Stimulated activated CD4-positive, alpha-beta T cell treated with anti-CD3 and anti-CD28 coated beads, Interleukin-4, amount 100 ng/mL, for 4 hours (primary cell): ENCODE measurements around the gene SFTPB.

Source experiments
- DNase-seq, 2 experiments: peaks; one replicate each; pipeline ENCODE4 v3.0.0-alpha.2; 2020

The SFTPB gene

GRCh38 chr2:85702172-85702571 lies 34.2 kb upstream of the SFTPB start:
- DNase-seq: no peak

DNA sequence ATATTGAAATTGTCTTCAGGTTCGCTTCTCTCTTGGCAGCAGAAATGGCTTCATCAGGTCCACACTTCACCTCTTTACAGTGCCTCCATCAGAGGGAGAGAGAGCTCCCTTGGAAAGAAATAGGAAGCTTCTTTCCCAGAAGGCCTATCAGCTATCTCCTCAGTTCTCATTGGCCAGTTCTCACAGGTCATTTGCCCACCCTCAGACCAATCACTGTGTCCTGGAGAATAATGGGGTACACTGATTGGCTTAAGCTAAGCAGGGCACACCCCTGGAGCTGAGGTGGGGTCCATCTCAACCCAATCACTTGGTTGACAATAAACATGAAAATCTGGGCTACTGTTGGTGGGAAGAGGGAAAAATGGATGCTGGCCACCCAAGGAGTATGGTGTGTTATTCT lies 31.3 kb upstream of the SFTPB start:
- no peak for DNase-seq

DNA sequence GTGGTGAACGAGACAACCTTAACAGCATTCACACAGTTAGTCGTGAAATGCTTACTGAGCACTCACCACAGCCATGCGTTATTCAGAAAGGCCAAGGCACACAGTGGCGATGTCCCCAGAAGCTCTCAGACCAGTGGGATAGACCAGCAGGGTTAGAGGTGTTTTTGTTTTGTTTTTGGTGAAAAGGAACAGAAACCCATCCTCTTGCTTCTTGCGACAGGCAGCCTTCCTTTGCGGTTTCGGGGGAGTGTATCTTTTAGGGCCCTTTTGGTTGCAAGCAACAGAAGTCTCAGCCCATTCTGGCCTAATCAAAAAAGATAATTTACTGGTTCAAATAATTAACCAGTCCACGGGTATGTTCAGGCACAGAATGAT lies 30.9 kb upstream of the SFTPB start:
- DNase-seq: no peak

DNA sequence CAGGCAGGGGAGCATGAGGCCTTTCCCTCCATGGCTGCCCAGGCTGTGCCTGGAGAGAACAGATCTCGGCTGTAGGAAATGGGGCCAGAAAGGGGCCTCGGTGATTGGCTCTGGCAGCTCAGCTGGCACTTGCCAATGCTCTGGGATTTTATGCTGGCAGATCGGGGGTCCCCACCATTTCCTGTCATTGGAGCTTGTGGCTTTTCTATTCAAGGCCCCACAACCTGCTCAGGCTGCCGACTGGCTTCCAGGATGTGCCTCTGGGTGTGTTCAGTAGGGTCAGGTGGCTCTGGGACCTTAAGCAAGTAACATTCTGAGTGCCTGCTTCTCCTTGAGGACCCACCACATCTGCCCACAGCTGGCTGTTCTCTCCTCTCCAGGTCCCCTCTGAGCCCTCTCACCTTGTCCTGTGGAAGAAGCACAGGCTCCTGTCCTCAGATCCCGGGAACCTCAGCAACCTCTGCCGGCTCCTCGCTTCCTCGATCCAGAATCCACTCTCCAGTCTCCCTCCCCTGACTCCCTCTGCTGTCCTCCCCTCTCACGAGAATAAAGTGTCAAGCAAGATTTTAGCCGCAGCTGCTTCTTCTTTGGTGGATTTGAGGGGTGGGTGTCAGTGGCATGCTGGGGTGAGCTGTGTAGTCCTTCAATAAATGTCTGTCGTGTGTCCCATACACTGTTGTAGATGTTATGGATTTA lies 30.3 kb upstream of the SFTPB start:
- DNase-seq: no peak

- DNase-seq: no peak
Measured at GRCh38 chr2:85697716-85698115, 29.7 kb upstream of the SFTPB start.

DNA sequence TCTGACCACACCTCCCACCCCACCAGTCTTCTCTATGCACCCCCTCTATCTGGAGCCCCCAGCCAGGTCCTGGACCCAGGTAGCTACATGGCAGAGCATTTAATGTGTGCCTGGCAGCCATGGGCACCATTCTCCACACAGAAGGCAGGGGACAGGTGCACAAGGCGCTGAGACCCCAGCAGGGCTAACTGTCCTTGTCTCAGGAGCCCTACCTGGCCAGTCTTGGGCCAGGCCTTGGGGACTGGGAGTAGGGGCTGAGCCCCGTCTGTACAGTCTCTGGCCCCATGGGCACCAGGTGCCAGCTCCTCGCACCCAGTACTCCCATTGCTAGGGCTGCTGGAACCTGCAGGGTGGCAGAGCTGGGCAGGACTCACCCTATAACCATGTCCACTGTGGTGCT lies 29.1 kb upstream of the SFTPB start:
- no peak for DNase-seq

DNA sequence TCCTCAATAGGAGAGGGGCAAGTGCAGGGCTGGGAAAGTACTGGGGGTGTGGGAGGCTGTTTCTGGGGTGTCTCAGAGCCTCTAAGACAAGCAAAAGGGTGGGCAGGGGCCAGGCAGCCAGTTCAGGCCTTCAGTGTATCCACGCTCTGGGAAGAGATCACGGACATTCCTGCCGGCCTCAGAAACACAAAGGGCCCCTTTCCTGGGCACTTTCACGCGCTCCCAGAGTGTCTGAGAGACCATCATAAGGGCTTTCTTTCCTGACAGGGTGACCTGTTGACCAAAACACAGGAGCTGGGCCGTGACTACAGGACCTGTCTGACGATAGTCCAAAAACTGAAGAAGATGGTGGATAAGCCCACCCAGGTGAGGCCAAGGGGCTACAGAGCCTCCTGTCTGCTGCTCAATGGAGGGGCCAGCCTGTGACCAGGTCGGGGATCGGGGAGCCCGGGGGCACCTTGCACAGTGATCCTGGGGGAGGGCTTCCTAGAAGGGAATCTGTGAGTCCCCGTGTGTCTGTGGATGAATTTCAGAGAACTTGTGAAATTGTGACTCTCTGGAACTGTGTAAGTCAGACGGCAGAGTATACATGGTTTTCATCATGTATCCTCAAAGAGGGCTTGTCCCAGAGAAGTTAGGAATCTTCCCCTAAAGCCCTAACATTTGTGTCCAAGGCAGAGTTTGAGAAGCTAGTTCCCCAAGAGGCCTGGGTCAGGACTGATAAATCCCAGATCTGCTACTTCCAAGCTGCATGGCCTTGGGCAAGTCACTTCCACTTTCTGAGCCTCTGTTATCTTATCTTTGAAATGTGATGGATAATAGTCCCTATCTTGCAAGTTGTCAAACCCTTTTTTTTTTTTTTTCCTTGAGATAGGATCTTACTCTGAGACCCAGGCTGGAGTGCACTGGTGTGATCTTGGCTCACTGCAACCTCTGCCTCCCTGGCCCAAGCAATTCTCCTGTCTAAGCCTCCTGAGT lies 28.0 kb upstream of the SFTPB start:
- no peak for DNase-seq

- DNase-seq: no peak
Measured at GRCh38 chr2:85695121-85695520, 27.1 kb upstream of the SFTPB start.

GRCh38 chr2:85694052-85695025 lies 26.3 kb upstream of the SFTPB start, which contains the start of gene GNLY:
GNLY (plus strand) TSS chr2:85694358; CDS start chr2:85694419, 61 bp downstream.
- no peak for DNase-seq

GRCh38 chr2:85692039-85692645 lies 24.1 kb upstream of the SFTPB start:
- DNase-seq: no peak

GRCh38 chr2:85690932-85691331 lies 22.9 kb upstream of the SFTPB start:
- DNase-seq: no peak

- DNase-seq: no peak
Measured at GRCh38 chr2:85684806-85685205, 16.8 kb upstream of the SFTPB start.

- DNase-seq: no peak
Measured at GRCh38 chr2:85684380-85684779, 16.4 kb upstream of the SFTPB start.

DNA sequence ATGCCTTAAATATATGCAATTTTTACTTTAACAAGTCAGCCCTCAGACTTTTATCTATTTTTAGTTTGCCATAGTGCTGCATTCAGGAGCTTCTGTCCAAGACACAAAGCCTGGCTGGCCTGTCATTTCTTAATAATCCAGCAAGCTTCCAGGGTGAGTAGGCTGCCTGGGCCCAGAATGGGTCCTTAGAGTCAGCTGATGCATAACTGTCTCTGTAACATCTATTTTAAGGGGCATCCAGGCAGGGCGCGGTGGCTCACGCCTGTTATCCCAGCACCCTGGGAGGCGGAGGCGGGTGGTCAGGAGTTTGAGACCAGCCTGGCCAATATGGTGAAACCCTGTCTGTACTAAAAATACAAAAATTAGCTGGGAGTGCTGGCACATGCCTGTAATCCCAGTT lies 14.4 kb upstream of the SFTPB start:
- no peak for DNase-seq

GRCh38 chr2:85681776-85682175 lies 13.8 kb upstream of the SFTPB start:
- DNase-seq: no peak

DNA sequence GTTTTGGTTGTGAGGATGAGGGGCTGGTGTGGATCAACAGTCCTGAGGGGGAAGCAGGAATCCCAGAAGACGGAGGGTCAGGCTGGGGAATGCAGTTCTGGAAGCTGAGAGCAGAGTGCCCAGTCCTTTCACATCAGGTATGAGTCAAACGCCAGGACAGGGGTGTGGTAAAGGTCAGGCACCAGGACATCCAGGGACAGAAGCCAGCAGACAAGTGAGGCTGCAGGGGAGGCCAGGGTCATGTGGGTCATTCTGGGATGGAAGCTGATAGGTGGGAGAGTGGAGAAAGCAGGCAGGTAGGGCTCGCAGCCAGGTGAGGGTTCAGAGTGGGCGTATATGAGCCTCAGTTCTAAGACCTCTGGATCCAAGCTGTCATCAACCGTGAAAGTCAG lies 13.4 kb upstream of the SFTPB start:
- DNase-seq: no peak

GRCh38 chr2:85680707-85681371 lies 12.8 kb upstream of the SFTPB start:
- DNase-seq: no peak

DNA sequence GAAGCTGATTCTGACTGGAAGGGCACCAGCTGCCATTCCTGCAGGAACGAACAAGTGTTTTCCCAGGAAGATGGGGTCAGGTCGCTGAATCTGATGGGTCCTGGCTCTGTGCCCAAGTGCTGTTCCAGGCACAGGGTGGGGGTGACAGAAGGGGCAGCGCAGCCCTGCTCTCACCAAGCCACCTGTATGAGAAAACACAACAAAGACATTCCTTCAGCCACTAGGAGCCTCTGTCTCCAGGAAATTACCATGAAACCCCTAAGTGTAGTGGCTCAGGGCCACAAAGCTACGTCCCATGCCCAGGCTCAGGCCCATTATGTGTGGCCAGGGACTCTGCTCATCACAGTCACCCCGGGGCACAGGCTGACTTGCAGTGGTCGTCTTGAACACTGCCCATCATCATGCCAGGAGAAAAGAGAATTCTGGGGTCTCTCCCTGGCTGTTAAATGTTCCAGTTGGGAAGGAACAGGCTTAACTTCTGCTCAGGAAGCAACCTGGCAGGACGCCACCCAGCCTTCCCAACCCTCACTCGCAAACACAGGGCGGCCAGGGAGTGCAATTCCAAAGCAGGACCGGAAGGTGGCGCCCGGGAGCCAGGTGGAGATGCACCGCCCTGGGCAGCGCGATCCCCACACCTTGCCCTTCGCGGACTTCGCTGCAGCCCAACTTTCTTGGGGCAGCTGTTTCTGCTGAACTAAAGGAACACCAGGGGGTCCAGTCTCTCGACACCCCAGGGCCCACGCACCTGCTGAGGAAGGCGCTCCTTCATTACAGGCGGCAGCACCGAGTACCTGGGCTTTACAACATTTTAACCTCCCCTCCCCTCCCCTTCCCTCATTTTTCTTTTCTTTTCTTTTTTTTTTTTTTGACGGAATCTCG lies 11.0 kb upstream of the SFTPB start:
- DNase-seq: peak; percentile 60 to 73

GRCh38 chr2:85678377-85678776 lies 10.4 kb upstream of the SFTPB start:
- no peak for DNase-seq

DNA sequence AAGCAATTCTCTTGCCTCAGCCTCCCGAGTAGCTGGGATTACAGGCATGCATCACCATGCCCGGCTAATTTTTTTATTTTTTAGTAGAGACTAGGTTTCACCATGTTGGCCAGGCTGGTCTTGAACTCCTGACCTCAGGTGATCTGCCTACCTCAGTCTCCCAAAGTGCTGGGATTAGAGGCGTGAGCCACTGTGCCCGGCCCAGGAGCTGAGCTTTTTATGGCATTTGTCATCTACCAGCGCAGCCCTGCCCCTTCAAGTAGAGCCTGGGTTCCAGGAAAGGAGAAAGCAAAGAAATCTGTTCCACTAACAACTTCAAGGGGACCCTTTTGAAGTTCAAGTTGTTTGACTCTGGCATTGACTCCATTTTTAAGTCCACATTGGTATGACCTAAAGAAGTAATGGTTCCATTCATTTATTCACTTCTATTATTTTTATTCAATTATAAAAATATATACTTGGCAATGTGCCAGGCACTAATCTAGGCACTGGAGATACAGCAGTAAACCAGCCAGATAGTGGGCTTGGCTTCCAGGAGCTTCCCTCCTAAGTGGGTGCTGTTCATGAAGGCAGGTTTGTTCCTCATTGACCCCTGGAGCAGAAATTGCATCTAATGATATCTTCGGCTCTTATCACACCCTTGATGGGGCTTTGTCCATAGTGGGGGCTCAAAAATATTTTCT lies 8.0 kb upstream of the SFTPB start:
- no peak for DNase-seq
